Measurements from ENCODE around the gene EXO1. TPM values are rescaled to one million over a fixed set of nuclear protein-coding genes. Genes with fewer than 3 reads are reported as not detected.
"Not testable (repeated sequence)": the region's sequence is repeated elsewhere in the genome, so short reads cannot be mapped to it uniquely, and the experiment has no call there.

The EXO1 gene
- total RNA-seq, 2 experiments from 2014 or later, result 53.8 to 57.8 TPM

- H3K4me1 Mint-ChIP-seq, result peaks cover 14% of the 10 kb centered on the region
- no peak for ATAC-seq
- POLR2A ChIA-PET, result no interaction called here
- H3K27me3 Mint-ChIP-seq, result no peaks in the 10 kb centered on the region
- peak overlapping the region; percentile 99 for H3K27ac Mint-ChIP-seq
- DNase-seq, result no peak
- CTCF ChIA-PET, result interaction anchor here (0.7 to 1.2 kb wide), 3 partner anchors 206 to 238 kb away, joined by 3 read pairs; no protein-coding TSS in a partner anchor
- H3K9me3 Mint-ChIP-seq (ENCODE audit: low read depth), result no peaks in the 10 kb centered on the region
- peak overlapping the region; percentile 99 for H3K4me3 Mint-ChIP-seq
- H3K36me3 Mint-ChIP-seq (ENCODE audit: low read depth), result peaks cover 39% of the 10 kb centered on the region
- intact Hi-C loops (cut with DNase I, micrococcal nuclease), result loop anchor here (1.0 to 5.0 kb wide), 9 partner anchors 132 to 1408 kb away; partner anchors contain the start of genes CHML (in 2 of the 2), OPN3 (in 2 of the 2), CEP170 (in 1 of the 2) and KMO (in 1 of the 2)
Observed at GRCh38 chr1:241848686-241849344, 811 bp downstream of the EXO1 start.

- Mint-ChIP-seq H3K27me3 (no peaks in the 10 kb centered on the region), H3K4me1 (peaks cover 14% of the 10 kb centered on the region), H3K27ac (peak overlapping the region; percentile 99), H3K9me3 (ENCODE audit: low read depth) (no peaks in the 10 kb centered on the region), H3K4me3 (peak overlapping the region; percentile 99), H3K36me3 (ENCODE audit: low read depth) (peaks cover 42% of the 10 kb centered on the region)
- ATAC-seq (no peak), DNase-seq (no peak)
- ChIA-PET POLR2A (no interaction called here), CTCF (interaction anchor here (0.7 to 1.6 kb wide), 4 partner anchors 10 to 238 kb away, joined by 3 to 4 read pairs (median 3); no protein-coding TSS in a partner anchor)
- intact Hi-C loops (cut with DNase I, micrococcal nuclease), result loop anchor here (5.0 kb wide), 6 partner anchors 132 to 1408 kb away; partner anchors contain the start of genes CEP170 (in 1 of the 2), KMO (in 1 of the 2), MAP1LC3C (in 1 of the 2) and SDCCAG8 (in 1 of the 2)
Observed at GRCh38 chr1:241849345-241849695, 1.3 kb downstream of the EXO1 start.

GRCh38 chr1:241855545-241856140 is 7.6 kb downstream of the EXO1 start:
- ATAC-seq; intact Hi-C loops (cut with DNase I, micrococcal nuclease); H3K4me3 Mint-ChIP-seq; H3K27ac Mint-ChIP-seq; H3K4me1 Mint-ChIP-seq; H3K9me3 Mint-ChIP-seq (ENCODE audit: low read depth); DNase-seq; H3K27me3 Mint-ChIP-seq: not testable (repeated sequence)
- POLR2A ChIA-PET, result interaction anchor here (0.5 to 0.6 kb wide), 2 partner anchors 283 to 617 kb away, joined by 8 to 9 read pairs; no protein-coding TSS in a partner anchor
- H3K36me3 Mint-ChIP-seq (ENCODE audit: low read depth), result peaks cover 56% of the 10 kb centered on the region
- CTCF ChIA-PET, result interaction anchor here (0.7 to 1.4 kb wide), 3 partner anchors 8 to 201 kb away, joined by 3 to 4 read pairs (median 4); partner anchors contain the start of gene EXO1

- no peaks in the 10 kb centered on the region for H3K27me3 Mint-ChIP-seq
- no peak for ATAC-seq
- H3K27ac Mint-ChIP-seq, result no peak overlapping the region
Observed at GRCh38 chr1:241857131-241857530, 9.1 kb downstream of the EXO1 start.

GRCh38 chr1:241860922-241861321 is 12.9 kb downstream of the EXO1 start:
- no peak overlapping the region for H3K4me3 Mint-ChIP-seq
- H3K36me3 Mint-ChIP-seq (ENCODE audit: low read depth), result peaks cover 60% of the 10 kb centered on the region
- no peak overlapping the region for H3K27ac Mint-ChIP-seq
- POLR2A ChIA-PET, result no interaction called here
- CTCF ChIA-PET, result no interaction called here
- H3K9me3 Mint-ChIP-seq (ENCODE audit: low read depth), result no peaks in the 10 kb centered on the region
- intact Hi-C loops (cut with DNase I, micrococcal nuclease), result no loop called here
- ATAC-seq, result no peak
- no peaks in the 10 kb centered on the region for H3K27me3 Mint-ChIP-seq
- no peaks in the 10 kb centered on the region for H3K4me1 Mint-ChIP-seq
- DNase-seq, result no peak

More at GRCh38 chr1:241857131-241857530, 9.1 kb downstream of the EXO1 start:
- Mint-ChIP-seq H3K9me3 (ENCODE audit: low read depth) (no peaks in the 10 kb centered on the region), H3K36me3 (ENCODE audit: low read depth) (peaks cover 58% of the 10 kb centered on the region), H3K4me1 (no peaks in the 10 kb centered on the region), H3K4me3 (no peak overlapping the region)
- DNase-seq, result no peak
- ChIA-PET POLR2A (no interaction called here), CTCF (interaction anchor here (0.8 to 1.4 kb wide), 2 partner anchors 9 to 172 kb away, joined by 3 to 4 read pairs; partner anchors contain the start of gene EXO1)
- intact Hi-C loops (cut with DNase I, micrococcal nuclease), result no loop called here

- CTCF ChIA-PET, result interaction anchor here (1.0 kb wide), 1 partner anchor 15 kb away, joined by 4 read pairs; no protein-coding TSS in a partner anchor
- H3K27me3 Mint-ChIP-seq, result no peaks in the 10 kb centered on the region
- POLR2A ChIA-PET, result no interaction called here
- H3K36me3 Mint-ChIP-seq (ENCODE audit: low read depth), result peaks cover 60% of the 10 kb centered on the region
- ATAC-seq (no peak), DNase-seq (no peak)
- H3K9me3 Mint-ChIP-seq (ENCODE audit: low read depth), result no peaks in the 10 kb centered on the region
- H3K4me3 Mint-ChIP-seq, result no peak overlapping the region
- H3K27ac Mint-ChIP-seq, result no peak overlapping the region
- no peaks in the 10 kb centered on the region for H3K4me1 Mint-ChIP-seq
- intact Hi-C loops (cut with DNase I, micrococcal nuclease), result no loop called here
Observed at GRCh38 chr1:241869022-241869421, 21.0 kb downstream of the EXO1 start.

- no peak overlapping the region for H3K4me3 Mint-ChIP-seq
- no peaks in the 10 kb centered on the region for H3K9me3 Mint-ChIP-seq (ENCODE audit: low read depth)
- H3K4me1 Mint-ChIP-seq, result no peaks in the 10 kb centered on the region
- H3K36me3 Mint-ChIP-seq (ENCODE audit: low read depth), result peaks cover 56% of the 10 kb centered on the region
- CTCF ChIA-PET, result interaction anchor here (1.5 kb wide), 1 partner anchor 26 kb away, joined by 4 read pairs; no protein-coding TSS in a partner anchor
- H3K27ac Mint-ChIP-seq, result no peak overlapping the region
- H3K27me3 Mint-ChIP-seq, result no peaks in the 10 kb centered on the region
- intact Hi-C loops (cut with DNase I, micrococcal nuclease), result no loop called here
- ATAC-seq (no peak), DNase-seq (no peak)
- POLR2A ChIA-PET, result no interaction called here
Observed at GRCh38 chr1:241870336-241870735, 22.3 kb downstream of the EXO1 start.

- intact Hi-C loops (cut with DNase I, micrococcal nuclease), result no loop called here
- DNase-seq (no peak), ATAC-seq (no peak)
- no peaks in the 10 kb centered on the region for H3K4me1 Mint-ChIP-seq
- no peak overlapping the region for H3K27ac Mint-ChIP-seq
- H3K36me3 Mint-ChIP-seq (ENCODE audit: low read depth), result peaks cover 55% of the 10 kb centered on the region
- CTCF ChIA-PET, result interaction anchor here (0.8 to 1.5 kb wide), 2 partner anchors 8 to 26 kb away, joined by 3 to 4 read pairs; no protein-coding TSS in a partner anchor
- H3K9me3 Mint-ChIP-seq (ENCODE audit: low read depth), result no peaks in the 10 kb centered on the region
- no peaks in the 10 kb centered on the region for H3K27me3 Mint-ChIP-seq
- POLR2A ChIA-PET, result no interaction called here
- no peak overlapping the region for H3K4me3 Mint-ChIP-seq
Observed at GRCh38 chr1:241870746-241871430, 22.9 kb downstream of the EXO1 start.

GRCh38 chr1:241881440-241881839 is 33.4 kb downstream of the EXO1 start:
- POLR2A ChIA-PET, result no interaction called here
- ATAC-seq (no peak), DNase-seq (no peak)
- CTCF ChIA-PET, result interaction anchor here (0.8 kb wide), 1 partner anchor 292 kb away, joined by 4 read pairs; no protein-coding TSS in a partner anchor
- Mint-ChIP-seq H3K27ac (no peak overlapping the region), H3K4me1 (no peaks in the 10 kb centered on the region), H3K36me3 (ENCODE audit: low read depth) (peaks cover 49% of the 10 kb centered on the region), H3K4me3 (no peak overlapping the region), H3K27me3 (no peaks in the 10 kb centered on the region), H3K9me3 (ENCODE audit: low read depth) (no peaks in the 10 kb centered on the region)
- intact Hi-C loops (cut with DNase I, micrococcal nuclease), result no loop called here

GRCh38 chr1:241883159-241883558 is 35.2 kb downstream of the EXO1 start:
- no peaks in the 10 kb centered on the region for H3K9me3 Mint-ChIP-seq (ENCODE audit: low read depth)
- intact Hi-C loops (cut with DNase I, micrococcal nuclease), result no loop called here
- CTCF ChIA-PET, result no interaction called here
- H3K4me3 Mint-ChIP-seq, result no peak overlapping the region
- DNase-seq (no peak), ATAC-seq (no peak)
- no peaks in the 10 kb centered on the region for H3K27me3 Mint-ChIP-seq
- peaks cover under 1% of the 10 kb centered on the region for H3K4me1 Mint-ChIP-seq
- peaks cover 55% of the 10 kb centered on the region for H3K36me3 Mint-ChIP-seq (ENCODE audit: low read depth)
- POLR2A ChIA-PET, result no interaction called here
- no peak overlapping the region for H3K27ac Mint-ChIP-seq

GRCh38 chr1:241888232-241888631 is 40.2 kb downstream of the EXO1 start:
- H3K36me3 Mint-ChIP-seq (ENCODE audit: low read depth), result peaks cover 38% of the 10 kb centered on the region
- intact Hi-C loops (cut with DNase I, micrococcal nuclease), result no loop called here
- H3K4me3 Mint-ChIP-seq, result no peak overlapping the region
- no peaks in the 10 kb centered on the region for H3K9me3 Mint-ChIP-seq (ENCODE audit: low read depth)
- H3K27ac Mint-ChIP-seq, result no peak overlapping the region
- ChIA-PET POLR2A (no interaction called here), CTCF (interaction anchor here (1.8 kb wide), 1 partner anchor 8 kb away, joined by 4 read pairs; no protein-coding TSS in a partner anchor)
- no peak for DNase-seq
- peaks cover 4% of the 10 kb centered on the region for H3K4me1 Mint-ChIP-seq
- peak; percentile 66 for ATAC-seq
- no peaks in the 10 kb centered on the region for H3K27me3 Mint-ChIP-seq
